Endometrium (tissue), 2 donors: ENCODE measurements around the gene MEGF6.

Experiments
- FAIRE-seq: peaks from 2 replicates; lab custom pipeline; 2012; peaks lifted over from hg19 to GRCh38; lab: Jason Lieb, UNC
- donor health status: control.
- donor health status: control.

The MEGF6 gene

DNA sequence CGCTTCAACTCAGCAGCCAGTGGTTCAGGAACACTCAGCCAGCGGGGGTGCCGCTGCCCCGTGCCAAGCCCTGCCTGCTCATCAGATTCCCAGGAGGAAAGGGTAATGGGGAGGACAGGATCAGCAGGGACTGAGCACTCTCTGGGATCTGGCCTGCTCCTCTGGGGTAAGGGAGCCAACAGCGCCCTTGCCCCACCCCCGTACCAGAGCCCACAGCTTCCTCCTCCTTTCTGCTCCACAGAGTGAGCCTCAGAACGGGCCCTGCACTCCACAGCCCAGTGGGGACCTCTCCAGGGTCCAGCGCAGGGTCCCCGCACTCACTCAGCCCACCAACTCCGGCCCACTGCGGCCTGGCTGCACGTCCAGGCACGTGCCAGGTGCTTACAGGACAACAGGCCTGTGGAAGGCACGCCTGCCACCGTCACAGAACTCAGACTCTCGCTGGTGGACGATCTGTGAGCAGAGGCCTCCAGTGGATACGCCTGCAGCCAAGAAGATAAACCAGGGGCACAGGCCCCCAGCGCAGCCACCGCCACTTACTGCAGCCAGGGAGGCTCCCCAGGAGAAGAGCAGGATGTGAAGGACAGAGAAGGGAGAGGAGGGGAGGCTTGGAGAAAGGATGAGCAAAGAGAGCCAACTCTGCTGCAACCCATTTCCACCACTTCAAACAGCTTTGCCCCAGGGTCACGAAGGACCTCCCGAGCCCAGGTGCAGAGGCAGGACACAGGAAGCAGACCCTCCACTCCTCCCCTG lies 2.1 kb downstream of the MEGF6 start:
- no peak for FAIRE-seq

- no peak for FAIRE-seq
These were observed 3.2 kb downstream of the MEGF6 start for GRCh38 chr1:3608154-3608553.

DNA sequence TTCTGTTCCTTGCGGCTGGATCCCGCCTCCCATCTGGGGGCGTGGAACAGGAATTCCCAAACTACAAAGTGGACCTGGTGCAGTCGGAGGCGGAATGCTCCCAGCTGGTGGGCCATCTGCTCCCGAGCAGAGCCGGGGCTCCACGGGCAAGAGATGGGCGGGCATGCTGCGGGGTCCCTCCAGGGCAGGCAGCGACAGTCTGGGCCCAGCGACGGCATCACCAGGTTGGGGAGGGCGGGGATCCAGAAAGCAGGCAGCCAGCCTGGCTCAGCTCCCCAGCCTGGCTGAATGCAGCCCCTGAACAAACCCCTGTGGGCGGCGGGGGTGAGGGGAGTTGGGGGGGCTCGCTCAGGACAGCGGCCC lies 3.6 kb downstream of the MEGF6 start:
- FAIRE-seq, result no peak

- no peak for FAIRE-seq
These were observed 4.3 kb downstream of the MEGF6 start for GRCh38 chr1:3606779-3607702.

DNA sequence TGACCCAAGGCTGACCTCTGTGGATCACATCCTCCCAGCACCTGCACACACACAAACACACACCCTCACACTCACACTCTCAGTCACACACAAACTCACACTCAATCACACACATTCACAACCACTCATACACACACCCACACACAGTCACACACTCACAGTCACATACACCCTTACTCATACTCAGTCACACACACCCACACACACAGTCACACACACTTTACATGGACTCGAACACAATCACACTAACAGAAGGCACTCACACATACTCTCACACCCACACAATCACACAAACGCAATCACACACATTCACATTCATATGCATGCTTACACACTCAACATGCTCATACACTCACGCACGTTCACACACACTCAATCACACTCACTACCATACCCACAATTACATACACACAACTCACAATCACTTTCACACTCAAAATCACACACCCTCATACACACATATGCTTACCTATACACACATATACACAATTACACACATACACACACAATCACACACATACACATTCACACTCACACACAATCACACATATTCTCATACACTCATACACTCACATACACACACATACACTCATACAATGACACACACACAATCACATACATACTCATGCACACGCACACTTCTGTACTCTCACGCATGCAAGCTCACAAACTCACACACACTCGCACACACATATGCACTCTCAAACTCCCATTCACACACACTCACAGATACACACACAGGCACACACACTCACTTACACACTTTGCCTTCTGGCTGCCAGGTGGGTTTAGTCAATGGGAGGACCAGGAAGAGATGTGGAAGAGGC lies 6.1 kb downstream of the MEGF6 start:
- FAIRE-seq, result no peak

DNA sequence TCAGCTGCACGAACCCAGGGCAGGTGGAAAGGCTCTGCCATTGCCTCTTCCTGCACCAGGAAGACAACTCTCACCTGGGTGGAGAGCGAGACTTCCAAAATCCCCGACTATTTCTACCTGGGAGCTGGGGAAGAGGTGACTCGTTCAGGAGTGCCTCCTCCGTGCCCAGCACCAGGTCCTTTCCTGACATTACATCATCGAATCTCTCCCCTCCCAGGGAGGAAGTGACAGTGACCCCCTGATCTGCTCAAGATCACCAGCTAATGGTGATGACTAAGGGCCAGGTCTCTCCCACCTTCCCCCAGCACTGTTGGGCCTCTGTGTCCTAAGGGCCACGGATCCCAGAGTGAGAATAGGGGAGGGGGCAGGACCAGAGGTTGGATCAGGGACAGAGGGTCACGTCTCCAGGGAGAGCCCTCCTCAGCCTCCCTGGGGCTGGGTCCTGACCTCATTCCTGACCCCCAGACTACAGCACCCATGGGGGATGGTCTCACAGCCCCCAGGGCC lies 6.8 kb downstream of the MEGF6 start:
- no peak for FAIRE-seq

DNA sequence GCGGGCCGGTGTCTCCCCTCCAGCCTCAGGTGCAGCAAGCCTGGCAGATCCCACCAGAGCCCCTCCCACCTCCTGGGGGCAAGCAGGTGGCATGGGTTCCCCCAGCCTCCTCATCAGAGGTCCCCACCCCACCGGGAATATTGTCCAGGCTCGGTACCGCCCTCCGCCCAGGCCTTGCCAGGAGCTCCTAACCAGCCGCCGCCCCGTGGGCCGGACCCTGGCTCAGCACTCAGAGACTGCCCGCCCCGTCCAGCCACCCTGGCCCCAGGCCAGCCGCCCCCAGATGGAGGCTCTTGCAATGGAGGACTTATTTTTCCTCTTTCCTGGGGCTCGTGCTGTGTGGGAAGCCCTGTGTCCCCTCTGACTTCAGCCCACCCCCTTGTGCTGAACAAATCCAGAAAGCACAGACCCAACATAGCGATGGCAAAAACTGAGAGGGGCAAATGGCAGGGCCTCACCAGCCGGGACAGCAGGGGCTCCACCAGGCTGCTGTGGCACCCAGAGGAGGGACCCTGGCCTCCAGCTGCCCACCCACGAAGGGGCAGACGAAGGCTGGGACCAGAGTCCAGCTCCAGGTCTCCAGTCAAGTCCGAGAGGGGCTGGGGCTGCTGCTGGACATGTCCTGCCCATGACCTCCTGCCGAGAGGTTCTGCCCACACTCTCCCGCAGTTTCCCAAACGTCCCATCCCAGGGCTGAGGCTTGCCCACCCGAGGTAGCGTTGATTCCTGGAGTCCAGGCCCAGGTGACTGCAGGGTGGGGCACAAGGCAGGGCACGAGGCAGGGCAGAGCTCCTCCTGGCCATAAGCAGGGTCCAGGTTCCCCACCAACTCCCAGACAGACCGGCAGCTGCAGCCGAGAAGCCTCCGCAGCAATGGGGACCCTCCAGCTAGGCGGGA lies 7.5 kb downstream of the MEGF6 start:
- FAIRE-seq, result no peak

DNA sequence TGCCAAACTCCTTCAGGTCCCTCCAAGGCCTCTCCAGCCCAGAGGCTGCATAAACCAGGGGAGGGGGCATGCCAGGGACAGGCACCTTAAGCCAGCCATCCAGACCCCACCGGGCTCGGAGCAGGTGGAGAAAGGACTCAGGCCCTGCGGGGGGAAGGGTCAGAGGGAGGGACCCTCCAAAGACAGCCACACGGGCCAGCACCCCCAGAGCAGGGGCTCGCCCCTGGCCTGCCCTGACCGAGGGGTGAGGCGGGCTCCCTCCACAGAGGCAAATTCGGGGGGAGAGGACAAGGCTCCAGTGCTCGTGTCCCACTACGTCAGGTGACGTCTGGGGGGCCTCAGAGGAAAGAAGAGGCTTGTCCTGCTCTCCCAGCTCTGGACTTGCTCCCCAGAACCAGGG lies 8.2 kb downstream of the MEGF6 start:
- no peak for FAIRE-seq

GRCh38 chr1:3602375-3602774 lies 8.9 kb downstream of the MEGF6 start:
- no peak for FAIRE-seq

DNA sequence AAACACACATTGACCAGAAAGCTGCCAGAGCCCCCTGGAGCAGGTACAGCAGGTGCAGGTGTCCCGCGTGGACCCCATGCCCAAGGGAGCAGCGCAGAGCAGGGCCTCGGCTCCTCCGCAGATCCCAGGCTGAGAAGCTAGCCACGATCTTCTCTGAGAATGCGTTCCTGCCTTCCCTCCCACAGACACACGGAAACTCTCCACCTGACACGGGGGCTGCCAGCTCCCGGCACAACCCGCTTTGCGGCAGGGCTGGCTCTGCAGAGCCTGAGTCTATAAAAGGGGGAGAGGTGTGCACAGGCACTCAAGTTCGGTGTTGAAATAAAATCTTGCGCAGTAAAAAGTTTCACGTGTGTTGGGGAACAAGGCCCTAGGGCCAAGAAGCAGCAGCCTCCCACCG lies 9.6 kb downstream of the MEGF6 start:
- no peak for FAIRE-seq

- no peak for FAIRE-seq
These were observed 11.0 kb downstream of the MEGF6 start for GRCh38 chr1:3600354-3600753.

GRCh38 chr1:3599816-3600215 lies 11.5 kb downstream of the MEGF6 start:
- no peak for FAIRE-seq

DNA sequence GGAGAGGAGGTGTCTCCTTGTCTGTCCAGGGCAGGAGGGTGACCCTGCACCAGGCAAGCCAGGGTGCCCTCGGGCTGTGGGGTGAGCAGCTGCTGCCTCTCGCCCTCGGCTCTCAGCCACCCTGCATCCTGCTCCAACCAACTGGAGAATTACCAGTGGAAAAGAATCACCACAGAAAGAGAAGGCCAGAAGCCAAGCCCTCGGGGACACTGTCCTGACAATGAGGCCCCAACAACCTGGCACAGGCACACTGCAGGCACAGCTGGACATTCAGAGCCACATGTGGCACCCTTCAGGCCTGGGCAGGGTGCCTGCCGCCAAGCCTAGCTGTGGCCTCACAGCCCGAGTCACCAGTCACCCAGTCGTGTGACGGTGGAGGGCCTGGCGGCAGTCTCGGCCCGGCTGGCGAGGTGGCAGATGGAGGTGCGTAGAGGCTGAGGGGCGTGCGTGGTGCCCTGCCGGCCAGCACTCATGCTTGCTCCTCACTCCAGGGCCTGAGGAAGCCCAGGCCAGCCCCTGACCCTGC lies 12.0 kb downstream of the MEGF6 start:
- FAIRE-seq, result no peak

DNA sequence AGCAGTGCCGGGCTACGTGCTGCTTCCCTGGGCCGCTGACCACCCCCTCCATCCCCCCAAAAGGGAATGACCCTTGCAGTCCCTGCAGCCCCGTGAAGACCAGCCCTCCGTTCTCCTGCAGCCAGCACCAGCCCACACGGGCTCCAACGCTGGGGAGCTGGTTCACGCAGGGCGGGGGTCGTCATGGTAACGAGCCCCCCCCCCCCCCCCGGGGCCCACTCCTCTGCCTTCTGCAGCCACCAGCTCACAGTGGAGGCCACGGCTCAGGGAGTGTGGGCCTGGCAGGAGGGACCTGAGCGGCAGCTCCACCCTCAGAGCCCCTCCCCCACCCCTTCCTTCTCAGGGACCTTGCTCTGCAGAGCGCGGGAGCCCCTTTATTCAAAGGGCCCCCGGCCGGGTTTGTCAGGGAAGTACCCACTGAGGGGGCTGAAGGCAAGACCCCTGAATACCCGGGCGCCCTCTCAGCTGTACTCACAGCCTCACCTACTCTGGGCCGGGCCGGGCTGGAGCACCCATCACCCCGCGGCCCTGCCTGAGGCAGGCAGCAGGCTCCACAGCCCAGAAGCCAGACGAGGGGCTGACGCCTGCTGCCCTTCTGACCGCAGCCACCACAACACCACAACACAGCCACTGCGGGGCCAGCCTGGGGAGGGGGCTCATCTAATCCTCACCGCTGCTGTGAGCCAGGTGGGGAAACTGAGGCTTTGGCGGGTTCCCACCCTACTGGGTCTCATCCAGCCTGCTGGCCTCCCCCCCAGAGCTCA lies 12.6 kb downstream of the MEGF6 start:
- FAIRE-seq, result no peak

- FAIRE-seq, result no peak
These were observed 13.2 kb downstream of the MEGF6 start for GRCh38 chr1:3598051-3598491.

- no peak for FAIRE-seq
These were observed 13.7 kb downstream of the MEGF6 start for GRCh38 chr1:3597599-3597964.

GRCh38 chr1:3596663-3597598 lies 14.4 kb downstream of the MEGF6 start:
- FAIRE-seq, result no peak

GRCh38 chr1:3595949-3596348 lies 15.4 kb downstream of the MEGF6 start:
- no peak for FAIRE-seq

DNA sequence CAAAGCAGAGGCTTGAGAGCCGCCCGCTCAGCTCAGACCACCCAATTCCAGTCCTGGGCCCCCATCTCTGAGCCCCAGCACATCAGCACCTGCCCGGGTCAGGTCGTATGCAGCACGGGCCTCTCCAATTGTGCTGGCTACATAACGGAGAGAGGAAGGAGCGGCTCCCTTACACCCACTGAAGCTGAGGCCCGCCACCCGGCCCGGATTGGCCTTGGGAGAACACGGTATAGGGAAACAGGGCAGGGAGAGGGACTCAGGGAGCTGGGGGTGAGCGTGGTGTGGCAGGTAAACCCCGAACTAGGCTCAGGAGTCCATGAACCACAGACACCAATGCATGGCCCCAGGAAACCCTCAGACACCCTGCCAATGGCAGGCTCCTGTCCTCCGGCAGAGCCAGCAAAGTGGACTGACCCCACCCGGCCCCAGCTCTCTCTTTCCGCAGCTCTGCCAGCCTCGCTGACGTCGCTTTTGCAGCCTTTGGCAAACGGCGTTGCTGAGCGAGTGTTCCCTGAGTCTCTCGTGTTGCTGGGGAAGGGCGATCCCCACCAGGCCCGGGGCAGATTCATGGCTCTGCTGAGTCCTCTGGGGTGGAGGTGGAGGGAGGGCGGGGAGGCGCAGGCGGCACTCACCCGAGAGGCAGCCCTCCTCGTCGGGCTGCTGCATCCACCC lies 16.5 kb downstream of the MEGF6 start:
- FAIRE-seq, result no peak
